Fibroblast of skin of left quadriceps (primary cell): ENCODE data around the gene RNF112.
A peak's percentile ranks its signal among the peaks of the same experiment; 100 is the strongest.

ENCODE experiments used
- DNase-seq, 2 experiments: peaks; one replicate each; pipeline ENCODE4 v3.0.0-alpha.2; 2013; ENCODE audit warnings: low read depth in 2 of 2

The RNF112 gene

GRCh38 chr17:19374136-19374535, 36.9 kb upstream of the RNF112 start:
- DNase-seq = no peak

GRCh38 chr17:19375732-19376131, 35.3 kb upstream of the RNF112 start:
- no peak for DNase-seq

GRCh38 chr17:19376811-19377210, 34.2 kb upstream of the RNF112 start:
- no peak for DNase-seq

GRCh38 chr17:19377602-19378415, 33.2 kb upstream of the RNF112 start:
- peak; percentile 98 for DNase-seq

GRCh38 chr17:19378416-19379360, 32.3 kb upstream of the RNF112 start, which contains the start of gene MAPK7:
Gene MAPK7, plus strand, starts transcription at chr17:19378498. Its CDS starts 403 bp downstream, at chr17:19378901.
- DNase-seq = no peak

- no peak for DNase-seq
Measured at GRCh38 chr17:19379361-19380065, 31.5 kb upstream of the RNF112 start.

- no peak for DNase-seq
Measured at GRCh38 chr17:19380481-19381301, 30.3 kb upstream of the RNF112 start.

GRCh38 chr17:19381361-19381740, 29.7 kb upstream of the RNF112 start:
- no peak for DNase-seq

- no peak for DNase-seq
Measured at GRCh38 chr17:19381741-19382444, 29.1 kb upstream of the RNF112 start.

- no peak for DNase-seq
Measured at GRCh38 chr17:19382531-19383444, 28.2 kb upstream of the RNF112 start.

- DNase-seq = no peak
Measured at GRCh38 chr17:19383681-19384470, 27.2 kb upstream of the RNF112 start.

GRCh38 chr17:19384723-19385391, 26.2 kb upstream of the RNF112 start:
- DNase-seq = peak; percentile 89 to 90

- DNase-seq = no peak
Measured at GRCh38 chr17:19385521-19385983, 25.5 kb upstream of the RNF112 start.

- peak; percentile 48 to 51 for DNase-seq
Measured at GRCh38 chr17:19386051-19386929, 24.7 kb upstream of the RNF112 start.

- DNase-seq = peak; percentile 97 to 98
Measured at GRCh38 chr17:19386974-19387920, 23.8 kb upstream of the RNF112 start, which contains the start of gene MFAP4. Gene MFAP4, minus strand, starts transcription at chr17:19387190. Its CDS starts 35 bp downstream, at chr17:19387155.
